ENCODE measurements around the gene ARID1A. TPM values are rescaled to one million over a fixed set of nuclear protein-coding genes. Genes with fewer than 3 reads are reported as not detected.

The ARID1A gene
- total and polyA plus RNA-seq, 2 of the 4 experiments (the other 2 are of a cell fraction), result 14.0 to 40.7 TPM

DNA sequence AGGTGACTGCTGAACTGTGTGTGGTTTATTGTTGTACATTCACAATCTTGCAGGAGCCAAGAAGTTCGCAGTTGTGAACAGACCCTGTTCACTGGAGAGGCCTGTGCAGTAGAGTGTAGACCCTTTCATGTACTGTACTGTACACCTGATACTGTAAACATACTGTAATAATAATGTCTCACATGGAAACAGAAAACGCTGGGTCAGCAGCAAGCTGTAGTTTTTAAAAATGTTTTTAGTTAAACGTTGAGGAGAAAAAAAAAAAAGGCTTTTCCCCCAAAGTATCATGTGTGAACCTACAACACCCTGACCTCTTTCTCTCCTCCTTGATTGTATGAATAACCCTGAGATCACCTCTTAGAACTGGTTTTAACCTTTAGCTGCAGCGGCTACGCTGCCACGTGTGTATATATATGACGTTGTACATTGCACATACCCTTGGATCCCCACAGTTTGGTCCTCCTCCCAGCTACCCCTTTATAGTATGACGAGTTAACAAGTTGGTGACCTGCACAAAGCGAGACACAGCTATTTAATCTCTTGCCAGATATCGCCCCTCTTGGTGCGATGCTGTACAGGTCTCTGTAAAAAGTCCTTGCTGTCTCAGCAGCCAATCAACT, 85.5 kb downstream of the ARID1A start:
- peaks cover 38% of the 10 kb centered on the region for H3K9me1 ChIP-seq (ENCODE audit: insufficient read depth, low read length)
- no peak overlapping the region for H2AK9ac ChIP-seq (replicated peaks; ENCODE audit: low read depth, low read length, poor library complexity)
- H3K4me2 ChIP-seq (ENCODE audit: low read depth, low read length), result no peak overlapping the region
- dilution Hi-C loops (cut with HindIII; ENCODE audit: low sequenced_read_pairs, unreplicated experiment), result loop anchor here (25.0 kb wide), 1 partner anchor 194 kb away; no protein-coding TSS in a partner anchor
- peaks cover 18% of the 10 kb centered on the region for H4K20me1 ChIP-seq (ENCODE audit: insufficient read depth, low read length)
- no peak overlapping the region for H3K9ac ChIP-seq (ENCODE audit: low read depth, low read length)
- H3K9me3 ChIP-seq (ENCODE audit: control insufficient read depth, insufficient read depth, low read length), result no peaks in the 10 kb centered on the region
- no peak overlapping the region for H3K4me3 ChIP-seq (ENCODE audit: insufficient read depth, low read depth, low read length)
- ATAC-seq (ENCODE audit: low read depth), result no peak
- BruUV-seq (replicated peaks), result TSS peak; percentile 52
- ChIA-PET POLR2A (ENCODE audit: unreplicated experiment) (interaction anchor here (0.7 kb wide), 1 partner anchor 51 kb away, joined by 6 read pairs; no protein-coding TSS in a partner anchor), CTCF (interaction anchor here (0.8 kb wide), 1 partner anchor 42 kb away, joined by 5 read pairs; no protein-coding TSS in a partner anchor)
- no peaks in the 10 kb centered on the region for H3K27me3 ChIP-seq (ENCODE audit: control insufficient read depth, insufficient read depth, low read length)
- no peak overlapping the region for H2AK5ac ChIP-seq (ENCODE audit: low read depth, low read length)
- H2BK15ac ChIP-seq (ENCODE audit: low read depth, low read length), result no peak overlapping the region
- H3K27ac ChIP-seq (ENCODE audit: insufficient read depth, low read length), result no peak overlapping the region
- TF ChIP-seq NFE2L2 (IDR thresholded peaks at IDR 0.05; ENCODE audit: low read depth, low read length), result no peak
- TF ChIP-seq MAFK (IDR thresholded peaks at IDR 0.05; ENCODE audit: low read depth, low read length), result peak; percentile 61
- TF ChIP-seq RCOR1 (IDR thresholded peaks at IDR 0.05; ENCODE audit: insufficient replicate concordance, low read length), result no peak
- no peak overlapping the region for H2AFZ ChIP-seq (replicated peaks; ENCODE audit: low read length, poor library complexity)
- H4K8ac ChIP-seq (ENCODE audit: low read depth in 2 of 2, low read length in 2 of 2), result no peak overlapping the region
- in situ Hi-C loops (cut with MboI; ENCODE audit: low sequenced_read_pairs), result no loop called here
- H3K56ac ChIP-seq (ENCODE audit: extremely low read depth, insufficient read depth, low read length), result no peak overlapping the region
- no peak overlapping the region for H2BK20ac ChIP-seq (ENCODE audit: low read depth, low read length)
- H2BK5ac ChIP-seq (ENCODE audit: low read depth, low read length, poor library complexity, severe bottlenecking), result peak overlapping the region; percentile 1
- H2BK120ac ChIP-seq (ENCODE audit: low read depth, low read length), result no peak overlapping the region
- no peak overlapping the region for H4K91ac ChIP-seq (ENCODE audit: insufficient read depth, low read depth, low read length)
- WGBS, 2 experiments (ENCODE audit: extremely low coverage in 2 of 2, insufficient read length in 1 of 2), result no CpG with 5 or more reads among the region's 11 CpGs
- peaks cover 46% of the 10 kb centered on the region for H3K36me3 ChIP-seq (ENCODE audit: control insufficient read depth, insufficient read depth, low read length)
- H3K18ac ChIP-seq (ENCODE audit: low read depth, low read length), result no peak overlapping the region
- no peak overlapping the region for H3K4ac ChIP-seq (ENCODE audit: low read depth, low read length)
- no peak overlapping the region for H4K5ac ChIP-seq (ENCODE audit: low read depth, low read length)
- peaks cover 59 to 92% of the 10 kb centered on the region in 2 experiments for H3K79me1 ChIP-seq (ENCODE audit: low read depth in 1 of 2, low read length in 2 of 2)
- H3K14ac ChIP-seq (replicated peaks; ENCODE audit: low read depth, low read length), result 0 out of 2 replicates have a peak overlapping the region, but pooled peaks have one; percentile 3
- DNase-seq, result no peak
- intact Hi-C loops (cut with micrococcal nuclease), result no loop called here
- peaks cover 21% of the 10 kb centered on the region for H3K4me1 ChIP-seq (ENCODE audit: control insufficient read depth, insufficient read depth, low read length)
- H3K23ac ChIP-seq (ENCODE audit: low read depth, low read length), result no peak overlapping the region
